NK-92 (cell line): ENCODE measurements around the gene LRRK1.
"Not testable (repeated sequence)": the region's sequence is repeated elsewhere in the genome, so short reads cannot be mapped to it uniquely, and the experiment has no call there.

Experiments used
- DNase-seq: peaks from one replicate; lab custom pipeline; 2025; ENCODE audit not compliant: unreplicated experiment; lab: John Stamatoyannopoulos, UW

Gene LRRK1

DNA sequence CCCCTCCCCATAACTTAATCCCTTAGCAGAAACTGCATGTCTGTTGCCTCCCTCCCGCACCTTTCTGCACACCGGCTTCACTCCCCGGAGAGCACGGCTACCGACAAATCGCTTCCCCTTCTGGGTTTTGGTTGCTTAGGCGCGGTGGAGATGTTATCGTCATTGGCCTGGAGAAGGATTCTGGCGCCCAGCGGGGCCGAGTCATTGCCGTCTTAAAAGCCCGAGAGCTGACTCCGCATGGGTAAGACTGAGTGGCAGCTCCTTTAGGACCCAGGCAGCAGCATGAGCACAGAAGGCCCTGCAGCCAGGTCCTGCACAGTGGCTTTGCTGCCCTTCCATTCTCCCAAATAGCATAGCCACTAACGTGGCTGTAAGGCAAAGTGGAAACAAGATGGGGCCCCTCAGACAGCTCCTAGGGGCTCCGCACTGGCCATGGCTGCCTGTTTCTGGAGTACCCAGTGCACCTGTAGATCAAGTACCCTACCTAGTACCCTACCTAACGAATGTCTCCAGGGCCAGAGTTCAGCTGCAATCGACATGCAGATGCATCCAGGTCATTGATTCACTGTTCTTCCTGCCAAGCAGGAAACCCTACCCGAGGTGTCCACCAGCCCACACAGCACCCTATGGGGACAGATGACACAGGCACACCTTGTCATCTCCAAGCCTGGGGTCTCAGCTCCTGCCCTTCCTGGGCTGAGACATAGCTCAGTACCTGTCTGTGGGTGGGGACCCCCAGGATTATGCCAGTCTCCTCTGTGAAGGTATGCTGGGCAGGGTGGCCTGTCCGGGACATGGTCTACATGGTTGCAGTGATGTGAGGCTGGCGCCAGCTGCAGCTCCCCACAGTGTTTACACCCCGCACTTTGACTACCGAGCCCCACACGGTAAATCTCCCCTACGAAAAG lies 147.6 kb downstream of the LRRK1 start:
- DNase-seq = no peak

- no peak for DNase-seq
Observed at GRCh38 chr15:101067660-101068522, 148.7 kb downstream of the LRRK1 start.

GRCh38 chr15:101068523-101068960 lies 149.4 kb downstream of the LRRK1 start:
- DNase-seq = no peak

GRCh38 chr15:101068961-101069653 lies 149.9 kb downstream of the LRRK1 start:
- no peak for DNase-seq

GRCh38 chr15:101069654-101069973 lies 150.5 kb downstream of the LRRK1 start:
- no peak for DNase-seq

DNA sequence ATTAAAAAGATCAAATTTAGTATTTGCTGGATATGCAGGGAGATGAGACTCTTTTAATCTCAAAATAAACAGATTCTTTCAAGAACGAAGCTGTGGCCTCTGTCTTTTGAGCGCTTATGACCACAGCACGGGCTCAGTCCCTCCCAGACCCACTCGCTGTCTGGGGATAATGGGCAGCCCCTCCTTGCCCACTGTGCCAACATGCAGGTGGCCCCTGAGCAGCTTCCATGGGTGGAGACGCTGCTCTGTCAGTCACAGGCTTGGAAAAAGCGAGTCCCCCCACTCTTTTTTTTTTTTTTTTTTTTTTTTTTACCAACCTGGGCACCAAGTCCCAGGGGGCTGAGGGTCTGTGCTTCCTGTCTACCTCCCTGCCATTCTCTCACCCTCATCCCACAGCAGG lies 150.9 kb downstream of the LRRK1 start:
- no peak for DNase-seq

DNA sequence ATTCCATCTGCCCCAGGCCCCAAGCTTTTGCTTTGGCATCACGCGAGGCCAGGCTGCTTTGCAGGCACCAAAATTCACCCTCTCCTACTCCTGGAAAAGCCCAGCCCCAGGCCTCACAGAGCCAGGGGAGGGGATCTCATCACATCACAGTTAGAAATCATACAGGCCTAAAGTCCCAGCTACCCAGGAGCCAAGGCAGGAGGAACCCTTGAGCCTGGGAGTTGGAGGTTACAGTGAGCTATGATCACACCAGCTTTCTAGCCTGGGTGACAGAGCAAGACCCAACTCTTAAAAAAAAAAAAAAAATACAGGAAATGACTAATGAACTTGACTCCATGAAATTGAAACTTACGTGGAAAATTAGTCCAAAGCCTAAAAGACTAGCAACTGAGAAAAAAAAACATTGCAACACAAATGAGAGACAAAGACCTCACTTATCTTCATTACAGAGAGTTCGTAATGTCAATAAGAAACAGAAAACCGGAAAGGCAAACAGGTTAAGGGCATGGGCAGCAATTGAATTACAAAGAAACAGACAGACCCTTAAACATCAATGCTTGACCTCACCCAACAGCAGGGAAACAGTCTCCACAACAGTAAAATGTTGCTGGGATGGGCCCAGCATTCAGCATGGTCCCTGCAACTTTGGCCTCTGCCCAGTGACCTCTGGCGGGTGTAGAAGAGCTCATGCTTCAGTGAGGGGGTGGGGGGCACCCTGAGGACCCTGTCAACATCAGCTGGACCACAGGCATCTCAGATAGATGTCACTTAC lies 151.5 kb downstream of the LRRK1 start:
- DNase-seq = no peak

DNA sequence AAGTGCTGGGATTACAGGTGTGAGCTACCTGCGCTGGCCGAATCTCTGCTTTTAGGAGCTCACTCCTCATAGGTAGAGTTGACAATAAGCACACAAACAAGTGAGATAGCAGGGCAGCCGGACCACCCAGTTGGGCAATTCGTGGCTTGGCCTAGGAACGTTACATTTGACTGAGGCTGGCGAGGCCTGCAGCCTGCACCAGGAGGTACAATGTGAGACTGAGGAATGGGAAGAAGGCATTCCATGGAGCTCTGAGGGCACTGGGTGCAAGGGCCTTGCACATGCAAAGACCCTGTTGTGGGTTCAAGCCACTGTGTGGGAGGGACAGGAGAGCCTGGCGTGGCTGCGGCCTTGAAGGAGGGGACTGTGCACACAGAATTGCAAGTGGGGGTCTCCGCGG lies 152.5 kb downstream of the LRRK1 start:
- DNase-seq = no peak

- not testable (repeated sequence) for DNase-seq
Observed at GRCh38 chr15:101072235-101072634, 153.1 kb downstream of the LRRK1 start.

- DNase-seq = not testable (repeated sequence)
Observed at GRCh38 chr15:101077806-101078668, 158.9 kb downstream of the LRRK1 start.

- no peak for DNase-seq
Observed at GRCh38 chr15:101078669-101079323, 159.6 kb downstream of the LRRK1 start.

DNA sequence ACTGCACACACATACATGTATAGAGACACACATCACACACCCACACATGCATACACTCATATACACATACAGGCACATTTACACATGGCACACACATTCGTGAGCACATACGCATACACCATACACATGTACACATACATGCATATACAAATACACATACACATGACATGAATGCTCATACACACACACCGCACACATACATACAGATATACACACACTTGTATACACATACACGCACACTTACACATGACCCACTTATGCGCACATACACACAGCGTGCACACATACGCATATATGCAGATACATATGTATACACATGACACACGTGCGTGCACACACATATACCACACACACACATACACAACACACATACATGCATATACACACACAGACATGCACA lies 162.7 kb downstream of the LRRK1 start:
- no peak for DNase-seq

GRCh38 chr15:101083336-101084045 lies 164.3 kb downstream of the LRRK1 start:
- DNase-seq = no peak

DNA sequence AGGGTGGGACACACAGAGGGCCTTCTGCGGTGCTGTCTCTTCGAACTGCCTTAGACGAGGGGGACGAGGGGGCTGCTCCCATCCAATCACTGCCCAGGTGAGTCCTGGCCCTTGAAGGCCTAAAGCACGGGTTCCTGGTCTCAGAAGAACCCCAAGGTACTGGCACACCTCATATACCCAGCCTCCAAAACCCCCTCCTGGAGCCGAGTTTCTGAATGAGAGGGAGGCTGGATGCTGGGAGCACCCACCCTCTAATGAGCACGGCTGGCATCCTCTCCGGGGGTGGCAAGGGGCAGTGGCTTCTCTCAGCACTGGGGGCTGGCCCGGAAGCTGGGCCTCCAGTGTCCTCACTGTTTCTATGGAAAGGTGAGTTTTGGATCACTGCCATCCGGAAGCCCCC lies 165.6 kb downstream of the LRRK1 start:
- DNase-seq = no peak

DNA sequence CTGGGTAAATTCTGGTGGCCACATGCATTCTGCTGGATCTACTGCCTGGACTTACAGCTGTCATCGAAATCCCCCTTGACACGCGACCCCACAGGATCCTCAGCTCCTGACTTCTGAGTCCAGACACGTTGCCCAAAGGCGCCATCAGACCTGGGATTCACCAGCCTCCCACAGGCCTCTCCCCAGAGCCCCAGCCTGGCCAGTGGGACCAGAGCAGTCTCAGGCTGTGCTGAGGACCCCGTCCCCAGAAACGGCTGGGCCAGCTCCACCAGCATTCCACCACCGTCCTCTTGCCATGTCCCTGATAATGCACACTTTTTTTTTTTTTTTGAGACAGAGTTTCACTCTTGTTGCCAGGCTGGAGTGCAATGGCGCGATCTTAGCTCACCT lies 166.1 kb downstream of the LRRK1 start:
- DNase-seq = no peak

DNA sequence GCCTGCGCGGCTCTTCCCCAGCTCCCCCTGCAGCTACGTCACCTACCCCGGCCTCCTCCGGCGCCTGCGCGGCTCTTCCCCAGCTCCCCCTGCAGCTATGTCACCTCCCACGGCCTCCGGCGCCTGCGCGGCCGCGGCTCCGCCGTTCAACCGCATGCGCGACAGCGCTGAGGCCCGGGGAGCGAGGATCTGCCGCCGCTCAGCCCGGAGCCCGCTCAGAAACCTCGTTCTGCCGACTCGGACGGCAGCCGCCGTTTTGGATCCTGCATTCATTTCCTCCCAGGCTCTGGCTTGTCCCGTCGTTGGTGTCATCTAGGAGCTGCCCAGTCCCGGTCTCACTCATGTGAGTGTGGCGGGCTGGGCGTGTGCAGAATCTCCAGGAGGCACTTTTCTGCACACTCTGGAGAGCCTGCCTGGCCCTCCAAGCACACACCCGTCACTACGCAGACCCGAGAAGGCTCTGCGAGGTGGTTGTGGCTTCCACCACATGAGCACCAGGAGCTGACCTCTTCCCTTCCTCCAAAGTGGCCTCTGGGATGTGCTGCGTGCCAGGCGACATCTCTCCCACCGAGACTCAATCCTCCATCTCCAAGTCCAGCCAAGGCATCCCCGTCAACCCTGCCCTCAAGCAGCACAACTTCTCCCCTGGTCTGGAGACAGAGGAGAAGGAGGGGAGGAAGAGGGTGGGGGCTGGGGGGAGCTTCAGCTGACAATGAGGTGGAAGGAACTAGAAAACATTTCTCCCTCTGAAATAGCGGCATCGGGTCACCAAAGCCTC lies 167.4 kb downstream of the LRRK1 start:
- DNase-seq = no peak

DNA sequence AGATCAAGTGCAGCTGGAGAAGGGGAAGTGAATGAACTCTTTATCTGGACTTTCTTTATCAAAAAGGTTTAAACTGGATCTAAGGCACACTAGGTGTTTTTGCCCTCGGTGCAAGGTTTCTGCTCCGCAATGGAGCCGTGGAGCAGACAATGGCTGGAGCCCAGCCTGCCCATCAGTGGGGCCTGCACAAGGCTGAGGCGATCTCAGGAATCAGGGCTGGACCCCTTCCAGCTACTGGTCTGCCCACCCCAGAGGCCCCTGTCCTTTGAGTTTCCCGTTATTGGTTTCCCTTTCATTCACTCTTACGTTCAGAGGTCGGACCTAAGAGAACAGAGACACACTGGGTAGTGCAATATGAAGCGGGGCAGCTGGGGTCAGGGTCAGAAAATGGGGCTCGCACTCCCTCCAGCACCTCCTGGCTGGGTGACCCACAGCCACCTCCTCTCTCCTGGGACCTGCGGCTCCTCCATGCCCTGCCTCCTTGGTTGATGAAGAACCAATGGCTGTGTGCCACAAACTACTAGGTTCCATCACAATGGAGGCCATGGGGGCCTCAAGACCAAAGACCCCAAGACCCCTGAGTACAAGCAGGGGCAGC lies 168.1 kb downstream of the LRRK1 start:
- no peak for DNase-seq
